Transverse colon (tissue), 4 donors: ENCODE results near the gene HSPA8. TPM values are rescaled to one million over a fixed set of nuclear protein-coding genes. Genes with fewer than 3 reads are reported as not detected.
"Not testable (repeated sequence)": the region's sequence is repeated elsewhere in the genome, so short reads cannot be mapped to it uniquely, and the experiment has no call there.

Experiments
- DNase-seq: peaks from one replicate; pipeline ENCODE4 v3.0.0-alpha.2; 2019
- H3K27ac ChIP-seq, 4 donors: fragments of 200-600 bp; sonication (generic); 2 replicates each; pipeline ENCODE4 v1.5.1; 2016 to 2018; ENCODE audit warnings: inconsistent platforms in 4 of 4
- H3K27me3 ChIP-seq: fragments of 200-600 bp; sonication (generic); 2 replicates; pipeline ENCODE4 v1.5.1; 2017; ENCODE audit warnings: inconsistent platforms
- H3K36me3 ChIP-seq, 4 donors: fragments of 200-600 bp; sonication (generic); 2 replicates each; pipeline ENCODE4 v1.5.1; 2017 to 2019; ENCODE audit warnings: inconsistent platforms in 4 of 4
- H3K4me1 ChIP-seq, 4 donors: fragments of 200-600 bp; sonication (generic); 2 replicates each; pipeline ENCODE4 v1.5.1; 2017 to 2020; ENCODE audit warnings: inconsistent platforms in 4 of 4
- H3K4me3 ChIP-seq, 4 donors: fragments of 200-600 bp; sonication (generic); 1 replicate in 1 of 4; 2 replicates in 3 of 4; pipeline versions ENCODE4 v1.5.1 to v1.6.1; 2017 to 2019; ENCODE audit warnings: inconsistent platforms in 4 of 4
- H3K9me3 ChIP-seq, 2 donors: fragments of 200-600 bp; sonication (generic); 2 replicates each; pipeline ENCODE4 v1.5.1; 2017 to 2019; ENCODE audit warnings: inconsistent platforms in 2 of 2
- CTCF ChIP-seq, 5 experiments: fragments of 200-600 bp in 3 of 5; fragments of 450-650 bp in 2 of 5; sonication (generic) in 3 of 5; IDR thresholded peaks; 1 replicate in 2 of 5; 2 replicates in 3 of 5; pipeline ENCODE4 v1.5.1; 2016 to 2017; ENCODE audit warnings: antibody characterized with exemption in 5 of 5, inconsistent platforms in 3 of 5, mild to moderate bottlenecking in 2 of 5, moderate library complexity in 1 of 5
- EP300 ChIP-seq: sonication (generic); formaldehyde crosslinking; IDR thresholded peaks from one replicate; pipeline ENCODE4 v1.6.1; 2017; ENCODE audit warnings: antibody characterized with exemption, low read depth
- POLR2A ChIP-seq: fragments of 450-650 bp; IDR thresholded peaks from one replicate; pipeline ENCODE4 v1.6.1; 2016; ENCODE audit warnings: antibody characterized with exemption, mild to moderate bottlenecking, moderate library complexity
- POLR2AphosphoS5 ChIP-seq, 3 donors: sonication (generic); formaldehyde crosslinking; IDR thresholded peaks; one replicate each; pipeline ENCODE4 v1.6.1; 2016; ENCODE audit warnings: antibody characterized with exemption in 3 of 3
- WGBS, 2 donors: methylation state at CpG; one replicate each; pipeline ENCODE4 v1.1.5; 2018; ENCODE audit warnings: low coverage in 1 of 2; 5-methylcytosine and 5-hydroxymethylcytosine counted together
- in situ Hi-C, 4 donors: fragments of 200-750 bp; cut with MboI; loops; one replicate each; pipeline versions ENCODE4 v1.15.0 to v1.15.1; 2017; ENCODE audit warnings: low sequenced_read_pairs in 3 of 4, low pct_ligation_motif_present in 1 of 4, low pct_unique_long_range_greater_than_20kb in 1 of 4
- intact Hi-C: fragments of 100-400 bp; cut with DNase I; formaldehyde crosslinking; loops from one replicate; pipeline ENCODE4 v1.15.1; 2023; ENCODE audit warnings: low total_unique reads
- total RNA-seq, 4 donors: library from RNA; depleted of rRNA; stranded (reverse); fragments of >200 nt; gene quantifications; one replicate each; pipeline ENCODE4 v1.1.0, GENCODE V29; 2016

Gene HSPA8
- total RNA-seq, 4 donors from 2014 or later, result 183 to 783 (median 651) TPM

- 70% methylated on average over 3 of the region's 3 CpGs; no CpG with 5 or more reads in 1 of the 2 donors for WGBS, 2 donors
- Histone ChIP-seq H3K27ac (no peak overlapping the region), H3K4me3 (no peak overlapping the region), H3K9me3 (no peaks in the 10 kb centered on the region), H3K4me1 (peaks cover 10 to 22% (median 12%) of the 10 kb centered on the region in 4 donors), H3K27me3 (no peaks in the 10 kb centered on the region), H3K36me3 (no peaks in the 10 kb centered on the region)
- no peak for TF ChIP-seq EP300
- no peak for TF ChIP-seq CTCF (IDR thresholded peaks at IDR 0.05)
- no peak for DNase-seq
- in situ Hi-C loops, result no loop called here
- intact Hi-C loops, result no loop called here
These were observed 37.1 kb upstream of the HSPA8 start for GRCh38 chr11:123098990-123099389.

GRCh38 chr11:123093739-123094138 is 31.8 kb upstream of the HSPA8 start:
- Histone ChIP-seq H3K4me3 (no peak overlapping the region), H3K27me3 (no peaks in the 10 kb centered on the region), H3K4me1 (no peaks in the 10 kb centered on the region), H3K27ac (no peak overlapping the region), H3K9me3 (no peaks in the 10 kb centered on the region), H3K36me3 (no peaks in the 10 kb centered on the region)
- 77 to 89% methylated on average over 3 of the region's 3 CpGs for WGBS, 2 donors
- TF ChIP-seq POLR2A, result no peak
- no peak for TF ChIP-seq POLR2AphosphoS5 (IDR thresholded peaks at IDR 0.05)
- no peak for TF ChIP-seq CTCF (IDR thresholded peaks at IDR 0.05)
- TF ChIP-seq EP300, result no peak
- in situ Hi-C loops, result no loop called here
- no peak for DNase-seq
- intact Hi-C loops, result no loop called here

- intact Hi-C loops, result no loop called here
- no peak for TF ChIP-seq CTCF (IDR thresholded peaks at IDR 0.05)
- no peak for TF ChIP-seq POLR2A
- no peak for TF ChIP-seq EP300
- TF ChIP-seq POLR2AphosphoS5 (IDR thresholded peaks at IDR 0.05), result no peak
- in situ Hi-C loops, result no loop called here
- Histone ChIP-seq H3K27me3 (no peaks in the 10 kb centered on the region), H3K36me3 (no peaks in the 10 kb centered on the region), H3K4me1 (peaks cover 0 to 3% (median 0%) of the 10 kb centered on the region in 4 donors), H3K4me3 (no peak overlapping the region), H3K27ac (no peak overlapping the region), H3K9me3 (no peaks in the 10 kb centered on the region)
- 66 to 69% methylated on average over 5 to 6 of the region's 6 CpGs for WGBS, 2 donors
- no peak for DNase-seq
These were observed 29.6 kb upstream of the HSPA8 start for GRCh38 chr11:123091506-123091905.

- H3K36me3 ChIP-seq, H3K9me3 ChIP-seq, H3K4me1 ChIP-seq, H3K27ac ChIP-seq, H3K4me3 ChIP-seq, in situ Hi-C loops, intact Hi-C loops, DNase-seq, H3K27me3 ChIP-seq: not testable (repeated sequence)
- 70 to 80% methylated on average over 8 of the region's 8 CpGs for WGBS, 2 donors
These were observed 28.2 kb upstream of the HSPA8 start for GRCh38 chr11:123090168-123090567.

GRCh38 chr11:123088896-123089295 is 27.0 kb upstream of the HSPA8 start:
- H3K4me1 ChIP-seq, intact Hi-C loops, H3K9me3 ChIP-seq, H3K27ac ChIP-seq, H3K36me3 ChIP-seq, H3K4me3 ChIP-seq, H3K27me3 ChIP-seq, in situ Hi-C loops, DNase-seq: not testable (repeated sequence)
- 89 to 95% methylated on average over 3 to 10 of the region's 10 CpGs for WGBS, 2 donors

- H3K36me3 ChIP-seq, H3K27me3 ChIP-seq, H3K9me3 ChIP-seq, DNase-seq, H3K4me3 ChIP-seq, intact Hi-C loops, in situ Hi-C loops: not testable (repeated sequence)
- Histone ChIP-seq H3K4me1 (peaks cover 0 to 12% (median 7%) of the 10 kb centered on the region in 4 donors), H3K27ac (peak overlapping the region in 2 of 4 donors; percentile 5 to 24)
- 72 to 87% methylated on average over 3 to 5 of the region's 5 CpGs for WGBS, 2 donors
These were observed 25.7 kb upstream of the HSPA8 start for GRCh38 chr11:123087657-123088056.
